Stomach (tissue), 9 donors: ENCODE data around the gene GLRA2. TPM values are rescaled to one million over a fixed set of nuclear protein-coding genes. Genes with fewer than 3 reads are reported as not detected.

Source experiments
- DNase-seq, 2 donors: peaks; one replicate each; pipeline versions ENCODE4 v3.0.0 to v3.0.0-alpha.2; 2013 to 2019
- H3K27ac ChIP-seq, 5 donors: fragments of 200-600 bp in 4 of 5; sonication (generic) in 4 of 5; one replicate each; pipeline ENCODE4 v1.5.1; 2013 to 2019; ENCODE audit warnings: mild to moderate bottlenecking in 1 of 5, moderate library complexity in 1 of 5
- H3K27me3 ChIP-seq, 3 donors: fragments of 200-600 bp; sonication (generic); one replicate each; pipeline ENCODE4 v1.5.1; 2017 to 2019; ENCODE audit warnings: mixed run types in 1 of 3
- H3K36me3 ChIP-seq, 4 donors: fragments of 200-600 bp; sonication (generic); 1 replicate in 3 of 4; 2 replicates in 1 of 4; pipeline ENCODE4 v1.5.1; 2016 to 2019
- H3K4me1 ChIP-seq, 4 donors: fragments of 200-600 bp; sonication (generic); one replicate each; pipeline ENCODE4 v1.5.1; 2016 to 2019
- H3K4me3 ChIP-seq, 4 donors: fragments of 200-600 bp; sonication (generic) in 3 of 4; one replicate each; pipeline ENCODE4 v1.5.1; 2016 to 2019; ENCODE audit warnings: mild to moderate bottlenecking in 1 of 4
- H3K9me3 ChIP-seq, 4 donors: fragments of 200-600 bp; sonication (generic); one replicate each; pipeline ENCODE4 v1.5.1; 2016 to 2019
- CTCF ChIP-seq, 7 experiments: fragments of 450-650 bp in 4 of 7; fragments of 200-600 bp in 3 of 7; sonication (generic) in 3 of 7; IDR thresholded peaks; one replicate each; pipeline ENCODE4 v1.5.1; 2016 to 2019; ENCODE audit warnings: antibody characterized with exemption in 7 of 7, control low read depth in 2 of 7, mild to moderate bottlenecking in 1 of 7
- EP300 ChIP-seq: sonication (generic); formaldehyde crosslinking; IDR thresholded peaks from one replicate; pipeline ENCODE4 v1.6.1; 2017; ENCODE audit warnings: antibody characterized with exemption
- POLR2A ChIP-seq, 4 donors: fragments of 450-650 bp; IDR thresholded peaks; one replicate each; pipeline ENCODE4 v1.6.1; 2016; ENCODE audit warnings: antibody characterized with exemption in 4 of 4, control low read depth in 2 of 4, mild to moderate bottlenecking in 1 of 4, moderate library complexity in 1 of 4
- POLR2AphosphoS5 ChIP-seq, 3 donors: sonication (generic); formaldehyde crosslinking; IDR thresholded peaks; one replicate each; pipeline ENCODE4 v1.6.1; 2016; ENCODE audit warnings: antibody characterized with exemption in 3 of 3
- WGBS, 5 donors: extraction: QIAGEN DNeasy Blood & Tissue Kit in 3 of 5; methylation state at CpG; one replicate each; pipeline versions ENCODE4 v1.1.5 to v1.1.7; 2013 to 2018; 5-methylcytosine and 5-hydroxymethylcytosine counted together
- intact Hi-C: fragments of 100-400 bp; cut with DNase I; formaldehyde crosslinking; loops from one replicate; pipeline ENCODE4 v1.15.1; 2023; ENCODE audit warnings: low total_unique reads
- polyA plus RNA-seq, 3 donors: library from polyadenylated mRNA; stranded (reverse); fragments of 200-250 nt; gene quantifications; one replicate each; pipeline ENCODE4 v1.2.3, GENCODE V29; 2013
- total RNA-seq, 5 donors: library from RNA; depleted of rRNA; stranded (reverse); fragments of >200 nt; gene quantifications; one replicate each; pipeline versions ENCODE4 v1.1.0 to v1.2.3, GENCODE V29; 2014 to 2016
- donor health status: healthy with polysubstance abuse.
- donor health status: Bipolar disorder and iron deficiency.
- donor health status: healthy.

Gene GLRA2
- total and polyA plus RNA-seq, 8 donors = 2.6 TPM; not detected in 7

GRCh38 chrX:14776901-14777300 lies 247.6 kb downstream of the GLRA2 start:
- H3K27me3 ChIP-seq = no peaks in the 10 kb centered on the region
- H3K9me3 ChIP-seq = no peaks in the 10 kb centered on the region
- no peak overlapping the region for H3K27ac ChIP-seq
- DNase-seq = no peak
- WGBS, 5 donors = 51 to 78% (median 55%) methylated on average over 2 of the region's 2 CpGs
- no peaks in the 10 kb centered on the region for H3K4me1 ChIP-seq
- TF ChIP-seq EP300 = no peak
- TF ChIP-seq POLR2AphosphoS5 (IDR thresholded peaks at IDR 0.05) = no peak
- TF ChIP-seq CTCF (IDR thresholded peaks at IDR 0.05) = no peak
- no peak for TF ChIP-seq POLR2A (IDR thresholded peaks at IDR 0.05)
- H3K4me3 ChIP-seq = no peak overlapping the region
- no peaks in the 10 kb centered on the region for H3K36me3 ChIP-seq
- intact Hi-C loops = no loop called here

- 32 to 90% (median 74%) methylated on average over 2 of the region's 2 CpGs for WGBS, 5 donors
- H3K27me3 ChIP-seq = no peaks in the 10 kb centered on the region
- H3K9me3 ChIP-seq = no peaks in the 10 kb centered on the region
- no peak overlapping the region for H3K4me3 ChIP-seq
- no peak for TF ChIP-seq EP300
- TF ChIP-seq POLR2A (IDR thresholded peaks at IDR 0.05) = no peak
- TF ChIP-seq CTCF (IDR thresholded peaks at IDR 0.05) = no peak
- TF ChIP-seq POLR2AphosphoS5 (IDR thresholded peaks at IDR 0.05) = no peak
- no peaks in the 10 kb centered on the region for H3K36me3 ChIP-seq
- DNase-seq = no peak
- intact Hi-C loops = no loop called here
- H3K4me1 ChIP-seq = no peaks in the 10 kb centered on the region
- H3K27ac ChIP-seq = no peak overlapping the region
Measured at GRCh38 chrX:14777525-14777924, 248.2 kb downstream of the GLRA2 start.

GRCh38 chrX:14779580-14779979 lies 250.2 kb downstream of the GLRA2 start:
- intact Hi-C loops = no loop called here
- TF ChIP-seq POLR2A (IDR thresholded peaks at IDR 0.05) = no peak
- TF ChIP-seq CTCF (IDR thresholded peaks at IDR 0.05) = no peak
- no peak for TF ChIP-seq POLR2AphosphoS5 (IDR thresholded peaks at IDR 0.05)
- no peak for TF ChIP-seq EP300
- whole genome bisulfite sequencing, 5 donors = 79 to 90% (median 85%) methylated on average over 1 of the region's 1 CpG
- no peaks in the 10 kb centered on the region for H3K36me3 ChIP-seq
- H3K9me3 ChIP-seq = no peaks in the 10 kb centered on the region
- no peak overlapping the region for H3K4me3 ChIP-seq
- H3K4me1 ChIP-seq = no peaks in the 10 kb centered on the region
- H3K27ac ChIP-seq = no peak overlapping the region
- DNase-seq = no peak
- no peaks in the 10 kb centered on the region for H3K27me3 ChIP-seq
